Measurements from ENCODE around the gene DYSF.

Gene DYSF

DNA sequence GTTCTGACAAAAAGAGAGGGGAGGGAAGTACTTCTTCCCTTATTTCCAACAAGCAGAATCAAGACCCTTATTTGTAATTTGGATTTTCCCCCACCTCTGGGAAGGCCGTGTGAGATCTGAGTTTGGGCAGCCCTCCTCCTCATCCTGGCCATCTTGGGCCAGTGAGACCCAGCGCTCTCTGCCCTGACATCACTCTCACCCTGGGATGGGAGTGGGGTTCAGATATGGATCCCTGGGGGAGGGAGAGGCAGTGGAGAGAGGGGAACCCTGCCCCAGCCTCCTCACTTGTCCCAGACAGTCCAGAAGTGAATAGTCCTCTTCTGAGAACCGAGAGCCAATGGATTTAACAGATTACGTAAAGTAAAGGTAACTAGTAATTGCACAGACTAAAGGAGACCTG, 64.5 kb downstream of the DYSF start:
- in situ Hi-C loops (cut with MboI; ENCODE audit: low sequenced_read_pairs), result loop anchor here (25.0 kb wide), 1 partner anchor 356 kb away; no protein-coding TSS in a partner anchor

DNA sequence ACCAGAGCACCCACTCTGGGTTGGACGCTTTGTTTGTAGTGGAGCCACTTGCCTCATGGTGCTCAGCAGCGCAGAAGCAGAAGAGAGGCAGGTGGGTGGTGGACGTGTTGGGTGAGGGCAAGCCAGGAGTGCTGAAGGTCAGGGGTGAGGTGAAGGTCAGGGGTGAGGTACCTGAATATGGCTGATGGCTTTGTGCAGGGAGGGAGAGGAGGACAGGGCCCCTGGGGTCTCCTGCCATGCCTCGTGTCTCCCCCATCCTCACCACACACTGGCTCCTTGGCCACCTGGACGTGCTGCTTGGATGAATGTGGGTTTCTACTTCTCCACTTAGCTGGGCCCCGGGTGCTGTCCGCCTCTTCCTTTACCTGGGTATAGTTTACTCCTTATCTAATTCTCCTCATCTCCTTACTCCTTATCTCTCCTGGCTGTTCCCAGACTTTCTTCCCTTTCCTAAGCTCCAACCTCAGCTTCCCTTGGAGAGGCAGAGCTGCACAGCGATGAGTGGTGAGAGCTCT, 68.1 kb downstream of the DYSF start:
- in situ Hi-C loops (cut with MboI; ENCODE audit: low sequenced_read_pairs), result loop anchor here (25.0 kb wide), 1 partner anchor 359 kb away; no protein-coding TSS in a partner anchor

DNA sequence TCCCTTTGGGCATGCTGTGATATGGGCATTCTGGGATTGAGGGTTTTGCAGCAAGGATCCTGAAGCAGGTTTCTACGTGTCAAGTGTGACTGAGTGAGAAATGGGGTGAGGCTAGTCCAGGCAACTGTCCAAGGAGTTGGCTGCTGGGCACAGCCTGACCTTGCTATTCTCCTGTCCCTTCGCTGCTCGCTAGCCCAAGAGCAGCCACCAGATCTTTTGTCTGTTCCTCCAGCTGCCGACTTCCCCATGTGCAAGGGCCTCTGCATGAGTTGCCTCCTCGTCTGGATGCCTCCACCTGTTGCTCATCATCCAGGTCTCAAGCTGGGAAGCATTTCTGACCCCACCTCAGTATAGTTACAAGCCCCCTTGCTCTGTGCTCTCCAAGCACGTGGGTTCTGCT, 71.1 kb downstream of the DYSF start:
- in situ Hi-C loops (cut with MboI; ENCODE audit: low sequenced_read_pairs), result loop anchor here (25.0 kb wide), 1 partner anchor 362 kb away; no protein-coding TSS in a partner anchor

DNA sequence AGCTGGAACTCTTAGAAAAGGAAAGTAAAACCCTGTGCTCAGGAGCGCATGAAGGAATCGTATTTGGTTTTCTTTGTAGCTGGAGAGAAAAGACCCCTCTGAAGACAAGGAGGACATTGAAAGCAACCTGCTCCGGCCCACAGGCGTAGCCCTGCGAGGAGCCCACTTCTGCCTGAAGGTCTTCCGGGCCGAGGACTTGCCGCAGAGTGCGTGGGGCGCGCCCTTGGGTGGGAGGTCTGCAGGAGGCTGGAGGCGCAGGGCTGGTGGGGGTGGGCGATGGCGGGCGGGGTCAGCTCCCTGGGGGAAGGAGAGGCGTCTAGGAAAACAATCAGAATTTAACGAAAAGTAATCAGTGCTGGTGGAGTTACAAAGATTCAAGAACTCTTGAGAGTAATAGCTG, 72.8 kb downstream of the DYSF start:
- in situ Hi-C loops (cut with MboI; ENCODE audit: low sequenced_read_pairs), result no loop called here

DNA sequence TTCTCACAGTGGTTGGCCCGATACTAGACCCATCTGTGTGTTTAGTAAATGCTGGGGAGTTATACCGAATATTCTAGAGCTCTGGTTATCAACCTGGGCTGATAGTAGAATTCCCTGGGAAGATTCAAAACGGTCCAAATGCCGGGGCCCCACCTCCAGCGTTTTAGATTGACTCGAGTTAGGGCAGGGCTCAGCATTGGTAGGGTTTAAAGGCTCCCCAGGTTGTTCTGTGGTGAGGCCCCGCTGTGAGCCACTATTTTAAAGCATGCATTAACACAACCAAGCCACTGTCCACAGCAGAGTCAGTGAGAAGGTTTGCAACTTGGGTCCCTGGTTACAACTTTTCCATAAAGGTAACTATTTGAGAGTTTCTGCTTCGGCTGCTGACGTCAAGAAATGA, 73.6 kb downstream of the DYSF start:
- in situ Hi-C loops (cut with MboI; ENCODE audit: low sequenced_read_pairs), result no loop called here

DNA sequence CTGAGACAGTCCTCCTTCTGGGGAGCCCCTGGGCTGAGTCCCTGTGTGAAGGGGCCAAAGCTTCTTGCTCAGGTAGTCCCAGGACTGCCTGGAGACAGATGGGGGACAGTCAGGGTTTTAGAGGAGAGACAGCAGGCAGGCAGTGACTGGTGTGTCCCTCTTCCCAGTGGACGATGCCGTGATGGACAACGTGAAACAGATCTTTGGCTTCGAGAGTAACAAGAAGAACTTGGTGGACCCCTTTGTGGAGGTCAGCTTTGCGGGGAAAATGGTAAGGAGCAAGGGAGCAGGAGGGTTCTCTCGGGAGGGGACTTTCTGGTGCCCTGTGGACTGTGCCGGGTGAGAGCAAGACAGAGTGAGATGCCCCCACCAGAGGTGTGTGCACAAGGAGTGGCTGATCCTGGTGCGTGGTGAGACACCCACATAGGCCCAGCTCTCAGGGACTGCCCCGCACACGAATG, 74.8 kb downstream of the DYSF start:
- in situ Hi-C loops (cut with MboI; ENCODE audit: low sequenced_read_pairs), result no loop called here

DNA sequence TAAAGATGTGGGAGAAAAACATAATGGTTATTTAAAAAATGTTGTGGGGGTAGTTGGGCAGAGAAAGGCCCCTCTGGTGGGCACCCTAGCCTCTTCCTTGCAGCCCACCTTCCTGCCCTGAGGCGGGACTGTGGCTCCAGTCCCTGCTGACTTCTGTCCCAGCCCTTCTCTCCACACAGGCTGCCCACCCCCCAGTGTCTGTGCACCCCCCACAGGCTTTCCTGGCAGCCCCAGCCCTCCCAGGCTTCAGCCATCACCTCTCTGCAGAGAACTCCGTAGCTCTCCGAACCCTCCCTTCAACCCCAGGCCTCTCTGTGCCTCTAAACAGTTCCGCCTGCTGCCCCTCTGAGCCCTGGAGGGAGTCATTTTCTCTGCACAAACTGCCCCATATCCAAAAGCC, 75.4 kb downstream of the DYSF start:
- in situ Hi-C loops (cut with MboI; ENCODE audit: low sequenced_read_pairs), result no loop called here

DNA sequence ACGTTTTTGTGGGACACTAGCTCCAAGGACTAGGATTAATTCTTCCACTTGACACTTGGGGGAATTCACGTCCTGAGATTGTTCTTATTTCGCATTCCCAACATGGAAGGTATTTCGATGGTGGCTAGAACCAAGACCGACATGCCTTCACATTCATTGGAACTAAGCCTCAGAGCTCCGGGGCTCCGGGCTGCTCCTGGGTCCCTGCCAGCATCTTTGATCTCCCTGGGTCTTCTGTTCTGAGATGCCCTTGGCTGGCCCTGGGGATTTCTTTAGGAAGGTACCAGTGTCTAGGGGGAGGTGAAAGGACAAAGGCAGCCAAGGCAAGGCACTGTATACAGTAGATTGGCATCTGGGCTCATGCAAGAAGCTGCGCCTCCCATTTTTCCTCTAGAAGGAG, 76.8 kb downstream of the DYSF start:
- in situ Hi-C loops (cut with MboI; ENCODE audit: low sequenced_read_pairs), result no loop called here

DNA sequence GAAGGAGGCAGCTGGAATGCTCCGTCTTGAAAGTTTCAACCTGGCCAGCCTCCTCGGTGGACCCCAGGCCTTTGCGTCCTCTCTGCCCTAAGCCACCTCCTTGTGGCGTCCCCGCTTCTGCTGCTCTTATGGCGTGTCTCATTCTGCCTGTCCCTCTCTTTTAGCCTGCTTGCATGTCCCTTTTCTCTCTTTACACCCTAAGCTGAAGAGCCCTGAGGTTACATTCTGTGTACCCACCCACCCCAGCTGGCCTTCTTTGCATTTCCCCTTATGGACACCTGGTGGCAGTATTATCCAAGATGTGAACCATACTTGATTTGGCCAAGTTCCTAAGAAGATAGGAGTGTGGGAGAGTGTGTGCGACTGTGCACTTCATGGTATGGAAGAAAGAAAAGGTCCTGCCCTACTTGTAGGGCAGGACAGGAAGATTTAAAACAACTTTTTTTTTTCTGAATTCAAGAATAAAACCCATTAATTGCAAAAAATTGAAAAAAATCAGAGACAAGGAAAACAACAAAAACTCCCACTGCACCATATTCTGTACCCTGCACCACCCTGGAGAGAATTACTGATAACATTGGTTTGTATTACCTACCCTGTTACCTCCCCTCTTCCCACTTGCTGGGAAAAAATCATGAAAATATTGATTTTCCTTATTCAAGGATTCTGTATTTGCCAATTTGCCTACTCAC, 77.4 kb downstream of the DYSF start:
- in situ Hi-C loops (cut with MboI; ENCODE audit: low sequenced_read_pairs), result no loop called here

DNA sequence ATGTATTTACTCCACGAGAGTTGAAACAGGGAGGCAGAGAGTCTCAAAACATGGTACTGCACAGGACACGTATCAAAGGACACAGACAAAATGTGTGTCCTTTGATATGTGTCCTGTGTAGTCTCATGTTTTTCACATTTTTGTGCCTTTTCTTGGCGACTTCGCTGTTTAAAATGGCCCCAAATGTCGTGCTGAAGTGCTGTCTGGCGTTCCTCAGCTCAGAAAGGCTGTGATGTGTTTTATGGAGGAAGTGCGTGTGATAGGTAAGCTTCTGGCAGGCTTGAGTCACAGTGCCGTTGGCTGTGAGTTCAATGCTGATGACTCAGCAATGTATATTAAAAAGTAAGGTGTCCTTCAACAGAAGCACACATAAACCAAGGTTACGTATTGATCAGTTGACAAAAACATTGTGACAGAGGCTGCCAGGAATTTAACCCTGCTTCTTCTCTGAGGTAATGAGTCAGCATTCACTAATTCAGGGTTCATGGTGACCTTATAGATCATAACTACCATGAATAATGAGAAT, 78.2 kb downstream of the DYSF start:
- in situ Hi-C loops (cut with MboI; ENCODE audit: low sequenced_read_pairs), result no loop called here

DNA sequence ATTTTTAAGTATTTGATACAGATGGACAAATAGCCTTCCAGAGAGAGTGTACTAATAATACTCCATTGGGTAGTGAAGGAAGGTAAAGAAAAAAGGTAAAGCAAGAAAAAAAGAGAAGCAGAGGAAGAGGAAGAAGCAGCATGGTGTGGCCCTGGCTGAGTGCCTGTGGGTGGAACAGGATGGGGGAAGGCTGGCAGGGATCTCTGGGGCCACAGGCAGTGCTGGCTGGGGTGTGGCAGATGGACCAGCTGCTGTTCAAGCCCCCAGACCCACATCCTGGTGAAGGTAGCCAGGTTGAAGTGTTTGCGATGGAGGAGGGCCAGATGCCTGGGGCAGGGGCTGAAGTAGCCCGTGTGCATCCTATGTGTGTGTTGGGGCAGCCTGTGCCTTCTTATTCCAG, 79.0 kb downstream of the DYSF start:
- in situ Hi-C loops (cut with MboI; ENCODE audit: low sequenced_read_pairs), result no loop called here

DNA sequence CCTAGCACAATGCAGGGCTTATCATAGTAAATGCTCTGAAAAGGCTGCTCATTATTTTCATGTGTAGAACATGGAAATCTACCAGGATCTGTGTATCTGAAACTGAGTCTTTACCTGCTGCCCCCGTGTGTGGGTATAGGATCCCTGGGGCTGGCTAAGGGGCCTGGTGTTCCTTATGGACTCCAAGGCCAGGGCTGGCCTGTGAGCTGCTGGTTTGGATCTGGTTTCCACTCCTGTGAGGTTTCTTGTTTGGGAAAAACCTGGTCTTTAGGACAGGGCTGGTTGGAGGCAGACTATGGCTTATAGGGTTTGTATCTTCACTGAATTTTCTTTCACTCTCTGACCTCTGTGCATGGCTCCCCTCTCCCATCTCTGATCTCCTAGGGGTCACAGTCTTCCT, 80.8 kb downstream of the DYSF start:
- in situ Hi-C loops (cut with MboI; ENCODE audit: low sequenced_read_pairs), result no loop called here

DNA sequence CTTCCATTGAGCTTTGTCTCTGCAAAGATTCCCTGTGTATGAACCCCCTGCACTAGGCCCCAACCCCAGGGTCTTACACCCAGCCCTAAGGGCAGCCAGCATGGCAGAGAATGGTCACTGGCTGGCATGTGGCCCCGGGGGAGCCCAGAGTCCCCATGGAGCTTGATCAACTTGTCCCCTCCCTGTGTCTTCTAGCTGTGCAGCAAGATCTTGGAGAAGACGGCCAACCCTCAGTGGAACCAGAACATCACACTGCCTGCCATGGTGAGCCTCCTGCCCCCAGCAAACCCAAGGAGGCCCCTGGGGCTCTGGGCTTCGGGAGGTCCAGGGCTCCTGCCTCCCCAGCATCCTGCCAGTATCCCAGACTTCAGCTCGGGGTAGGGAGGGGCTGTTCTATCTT, 81.5 kb downstream of the DYSF start:
- in situ Hi-C loops (cut with MboI; ENCODE audit: low sequenced_read_pairs), result no loop called here

DNA sequence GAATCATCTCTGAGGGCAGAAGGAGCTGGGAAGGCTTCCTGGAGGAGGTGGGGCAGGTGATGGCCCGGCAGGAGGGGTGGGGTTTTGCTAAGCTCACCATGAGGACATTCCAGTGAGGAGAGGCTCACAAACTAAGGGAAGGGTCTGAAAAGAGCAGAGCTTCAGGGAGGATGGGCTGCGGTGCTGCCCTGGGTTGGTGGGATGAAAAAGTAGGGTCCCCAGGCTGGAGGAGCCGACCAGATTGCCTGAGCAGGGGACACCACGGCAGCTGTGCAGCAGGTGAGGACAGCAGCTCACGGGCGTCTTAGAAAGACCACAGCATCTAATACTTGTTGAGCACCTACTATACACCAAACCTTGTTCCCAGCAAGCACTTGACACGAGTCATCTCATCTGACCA, 82.2 kb downstream of the DYSF start:
- in situ Hi-C loops (cut with MboI; ENCODE audit: low sequenced_read_pairs), result no loop called here

DNA sequence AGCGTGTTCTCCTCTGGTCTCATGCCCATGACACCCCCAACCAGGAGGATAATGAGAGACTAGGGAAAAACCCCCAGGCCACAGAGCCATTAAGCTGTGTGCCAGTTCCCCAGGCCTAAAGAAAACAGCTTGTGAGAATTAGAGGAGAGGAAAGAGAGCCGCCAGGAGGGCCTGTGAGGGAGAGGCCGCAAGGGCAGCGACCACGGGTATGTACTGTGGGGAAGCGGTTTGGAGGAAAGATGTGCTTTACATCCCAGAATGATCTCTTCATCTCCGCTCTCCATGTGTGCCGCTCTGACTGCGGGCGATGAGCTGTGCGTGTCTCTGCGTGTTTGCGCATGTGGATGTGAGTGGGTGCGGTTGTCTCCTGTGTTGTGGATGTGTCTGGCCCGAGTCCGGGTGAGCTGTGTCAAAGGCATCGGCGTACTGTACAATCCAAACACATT, 82.9 kb downstream of the DYSF start:
- in situ Hi-C loops (cut with MboI; ENCODE audit: low sequenced_read_pairs), result no loop called here

DNA sequence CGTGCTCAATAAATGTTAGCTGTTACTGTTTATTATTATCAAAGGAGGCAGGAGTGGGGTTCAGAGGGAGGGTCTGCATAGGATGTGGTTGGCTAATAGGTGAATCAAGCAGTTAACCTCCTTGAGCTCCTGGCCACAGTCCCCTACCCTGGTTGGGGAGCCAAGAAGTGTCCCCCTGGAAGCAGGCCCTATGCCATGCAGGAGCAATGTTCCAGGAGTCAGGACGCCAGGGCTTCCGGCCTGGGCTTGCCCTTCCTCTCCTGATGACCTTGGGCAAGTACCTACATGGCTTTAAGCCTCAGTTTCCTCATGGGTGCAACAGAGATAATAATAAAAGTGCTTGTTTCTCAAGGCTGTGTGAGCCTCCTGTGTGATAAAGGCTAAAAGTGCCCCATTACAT, 84.9 kb downstream of the DYSF start:
- in situ Hi-C loops (cut with MboI; ENCODE audit: low sequenced_read_pairs), result no loop called here

DNA sequence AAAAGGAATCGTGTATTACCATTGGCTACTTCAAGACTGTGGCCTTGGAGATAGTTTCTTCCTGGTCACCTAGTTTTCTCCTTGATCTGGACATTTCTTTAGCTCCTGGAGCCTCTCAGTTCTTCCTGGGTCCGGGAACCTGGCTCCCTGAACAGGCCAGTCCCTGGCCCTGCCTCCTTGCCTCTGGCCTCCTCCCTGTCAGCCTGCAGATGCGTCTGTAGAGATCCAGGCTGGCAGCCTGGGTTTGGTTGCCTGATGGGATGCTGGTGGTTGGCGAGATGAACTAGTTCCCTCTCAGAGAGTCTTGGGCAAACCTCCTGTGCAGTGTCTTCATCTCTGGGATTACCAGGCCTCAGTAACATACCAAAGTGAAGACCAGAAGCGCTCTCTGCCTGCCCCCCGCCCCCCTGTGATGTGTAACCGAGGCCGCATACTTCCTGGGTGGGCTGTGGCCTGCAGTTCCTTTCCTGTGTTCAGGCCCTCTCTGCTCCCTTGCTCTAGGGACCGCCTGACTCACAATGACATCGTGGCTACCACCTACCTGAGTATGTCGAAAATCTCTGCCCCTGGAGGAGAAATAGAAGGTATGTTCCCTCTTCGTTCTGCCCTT, 85.4 kb downstream of the DYSF start:
- in situ Hi-C loops (cut with MboI; ENCODE audit: low sequenced_read_pairs), result no loop called here

DNA sequence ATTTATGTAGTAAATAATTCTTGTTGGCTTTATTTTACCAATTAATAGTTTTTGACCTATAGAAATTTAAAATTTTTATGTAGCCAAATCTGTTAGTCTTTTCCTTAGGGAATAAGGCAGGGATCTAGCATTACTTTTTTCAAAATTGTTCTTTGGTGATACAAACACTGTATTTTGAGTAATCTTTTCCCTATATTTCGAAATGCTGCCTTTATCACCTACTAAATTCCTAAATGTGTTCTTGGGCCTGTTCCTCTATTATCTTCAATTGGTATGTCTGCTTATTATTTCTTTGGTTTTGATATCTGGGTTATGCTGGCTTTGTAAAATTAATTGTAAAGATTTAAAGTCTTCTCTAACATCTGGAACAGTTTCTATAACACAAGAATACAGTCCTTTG, 87.5 kb downstream of the DYSF start:
- in situ Hi-C loops (cut with MboI; ENCODE audit: low sequenced_read_pairs), result no loop called here

DNA sequence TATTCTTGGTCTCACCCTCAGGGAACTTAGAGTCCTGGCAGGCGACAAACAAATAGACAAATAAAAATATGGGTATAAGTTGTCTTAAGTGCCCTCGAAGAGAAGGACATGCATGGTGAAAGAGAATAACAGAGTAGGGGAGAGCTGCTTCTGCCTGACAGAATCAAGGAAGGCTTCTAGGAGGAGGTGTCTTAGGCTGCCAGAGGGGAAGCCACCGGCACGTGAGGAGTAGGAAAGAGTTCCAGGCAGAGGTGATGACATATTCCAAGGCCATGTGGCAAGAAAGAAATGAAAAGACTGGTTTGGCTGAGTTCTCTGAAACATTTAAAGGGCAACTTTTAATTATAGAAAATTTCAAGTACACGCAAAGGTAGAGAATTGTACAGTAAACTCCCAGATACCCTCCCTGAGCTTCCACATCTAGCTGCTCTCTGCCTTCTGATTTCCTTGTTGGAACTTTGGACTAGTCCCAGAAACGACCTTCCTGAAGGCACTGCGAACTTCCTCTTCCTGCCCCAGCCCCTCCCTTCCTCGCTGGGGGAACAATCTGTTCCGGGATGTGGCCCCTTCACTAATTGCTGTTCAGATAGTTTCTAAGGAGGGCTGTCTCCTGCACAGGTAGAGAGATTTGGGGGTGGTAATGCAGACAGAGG, 91.7 kb downstream of the DYSF start:
- in situ Hi-C loops (cut with MboI; ENCODE audit: low sequenced_read_pairs), result no loop called here

DNA sequence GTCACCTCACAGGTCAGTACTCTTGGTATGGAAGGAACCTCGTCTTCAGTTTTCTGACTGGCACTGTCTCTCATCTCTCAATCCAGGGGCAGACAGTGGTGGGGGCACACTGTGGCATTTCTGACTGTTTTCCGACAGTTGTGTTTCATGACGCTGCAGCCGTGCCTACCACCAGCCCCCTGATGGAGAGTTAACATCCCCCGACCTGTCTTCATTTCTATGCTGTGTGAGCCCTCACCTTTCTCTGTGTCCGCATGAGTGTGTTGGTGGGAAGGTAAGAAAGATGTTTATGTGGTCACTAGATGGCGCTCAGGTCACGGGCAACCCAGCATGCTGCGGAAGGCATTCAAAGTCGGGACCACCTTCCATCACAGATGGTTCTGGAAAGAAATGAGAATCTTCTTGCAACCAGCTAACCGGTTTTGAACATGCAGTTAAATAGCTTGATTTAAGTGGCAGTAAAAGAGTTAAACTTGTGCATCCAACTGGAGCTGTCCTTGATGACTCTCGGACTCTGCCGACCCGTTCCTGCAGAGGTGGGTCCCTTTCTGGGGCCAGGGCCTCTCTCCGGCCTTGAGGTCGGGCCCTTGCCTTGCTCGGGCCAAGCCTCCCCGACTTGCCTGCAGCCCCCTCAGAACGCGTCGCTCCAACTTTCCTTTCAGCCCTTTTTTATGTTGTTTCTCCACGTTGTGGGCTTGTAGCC, 92.4 kb downstream of the DYSF start:
- in situ Hi-C loops (cut with MboI; ENCODE audit: low sequenced_read_pairs), result no loop called here

DNA sequence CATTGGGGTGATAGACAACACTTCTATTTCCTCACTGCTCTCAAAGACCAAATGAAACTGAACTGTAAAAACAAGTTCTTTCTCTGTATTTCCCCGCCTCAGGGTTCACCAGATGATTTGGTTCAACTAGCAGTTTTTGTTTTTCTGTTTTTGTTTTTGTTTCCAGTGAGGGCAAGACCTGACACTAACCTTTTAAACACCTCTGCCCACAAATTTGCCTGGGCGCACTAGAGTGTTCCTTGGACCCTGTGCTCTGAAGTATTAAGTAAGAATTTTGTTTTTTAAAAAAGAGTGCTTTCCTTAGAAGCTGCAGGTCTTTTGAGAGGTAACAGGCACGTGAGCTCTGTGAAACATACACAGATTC, 92.9 kb downstream of the DYSF start:
- in situ Hi-C loops (cut with MboI; ENCODE audit: low sequenced_read_pairs), result no loop called here

Data from HL-60/S4 treated with retinoic acid at 250 ng/mL for 4 days and 3 days (cell line).